ENCODE data around the gene CLDN20. TPM values are rescaled to one million over a fixed set of nuclear protein-coding genes. Genes with fewer than 3 reads are reported as not detected.
"Not testable (repeated sequence)": the region's sequence is repeated elsewhere in the genome, so short reads cannot be mapped to it uniquely, and the experiment has no call there.

CLDN20 gene
- total RNA-seq, 5 donors from 2014 or later (not counting 1 experiment from before 2014, with no cell fraction given), result not detected

GRCh38 chr6:155309150-155309549 is 45.3 kb downstream of the CLDN20 start:
- no peaks in the 10 kb centered on the region for H3K9me3 Mint-ChIP-seq
- H3K9me3 ChIP-seq, result no peaks in the 10 kb centered on the region
- DNase-seq, result no peak
- CTCF ChIA-PET, result no interaction called here
- H3K27ac Mint-ChIP-seq, result peak overlapping the region in 1 of 2 donors; percentile 29
- H3K4me3 ChIP-seq (ENCODE audit: control insufficient read depth in 1 of 2, extremely low read depth in 1 of 2, low read length in 1 of 2), result no peak overlapping the region
- H3K27me3 Mint-ChIP-seq, result no peaks in the 10 kb centered on the region
- no peak overlapping the region for H3K4me3 Mint-ChIP-seq
- H3K27ac ChIP-seq (ENCODE audit: low read length), result no peak overlapping the region
- peaks cover 35 to 55% (median 54%) of the 10 kb centered on the region in 3 donors for H3K4me1 Mint-ChIP-seq
- POLR2A ChIA-PET, result no interaction called here
- H3K36me3 ChIP-seq (ENCODE audit: control insufficient read depth in 2 of 2, extremely low read depth in 1 of 2, insufficient read depth in 1 of 2, low read length in 1 of 2), result peaks cover 0 to 20% of the 10 kb centered on the region in 2 donors
- ATAC-seq (replicated peaks in 1 of 4), result no peak
- H3K36me3 Mint-ChIP-seq, result peaks cover 32% of the 10 kb centered on the region
- no peaks in the 10 kb centered on the region for H3K27me3 ChIP-seq (replicated peaks in 1 of 2; ENCODE audit: control insufficient read depth in 2 of 2, extremely low read depth in 1 of 2, insufficient read depth in 2 of 2, low read length in 1 of 2)
- H3K4me1 ChIP-seq (ENCODE audit: control insufficient read depth in 1 of 2, extremely low read depth in 1 of 2, insufficient read depth in 2 of 2, low read length in 2 of 2), result peaks cover 0 to 4% of the 10 kb centered on the region in 2 experiments
- no CpG with 5 or more reads among the region's 4 CpGs for WGBS (ENCODE audit: insufficient coverage)

- no CpG with 5 or more reads among the region's 2 CpGs for WGBS (ENCODE audit: insufficient coverage)
- ChIA-PET POLR2A (interaction anchor here in 1 of 2 donors (0.6 kb wide), 1 partner anchor 9 kb away, joined by 3 read pairs; no protein-coding TSS in a partner anchor), CTCF (interaction anchor here in 1 of 2 donors (0.6 to 0.7 kb wide), 2 partner anchors 12 kb away, joined by 3 read pairs; no protein-coding TSS in a partner anchor)
- H3K27me3 ChIP-seq (replicated peaks in 1 of 2; ENCODE audit: control insufficient read depth in 2 of 2, extremely low read depth in 1 of 2, insufficient read depth in 2 of 2, low read length in 1 of 2), result no peaks in the 10 kb centered on the region
- Mint-ChIP-seq H3K36me3 (peaks cover 26% of the 10 kb centered on the region), H3K9me3 (no peaks in the 10 kb centered on the region), H3K4me3 (no peak overlapping the region), H3K27ac (peak overlapping the region; percentile 4 to 35), H3K4me1 (peaks cover 46 to 65% (median 62%) of the 10 kb centered on the region in 3 donors), H3K27me3 (no peaks in the 10 kb centered on the region)
- no peak for ATAC-seq (replicated peaks in 1 of 4)
- DNase-seq, result no peak
- H3K4me1 ChIP-seq (ENCODE audit: control insufficient read depth in 1 of 2, extremely low read depth in 1 of 2, insufficient read depth in 2 of 2, low read length in 2 of 2), result peaks cover 0 to 11% of the 10 kb centered on the region in 2 experiments
- no peak overlapping the region for H3K4me3 ChIP-seq (ENCODE audit: control insufficient read depth in 1 of 2, extremely low read depth in 1 of 2, low read length in 1 of 2)
- H3K36me3 ChIP-seq (ENCODE audit: control insufficient read depth in 2 of 2, extremely low read depth in 1 of 2, insufficient read depth in 1 of 2, low read length in 1 of 2), result peaks cover 0 to 20% of the 10 kb centered on the region in 2 donors
- no peak overlapping the region for H3K27ac ChIP-seq (ENCODE audit: low read length)
- H3K9me3 ChIP-seq, result no peaks in the 10 kb centered on the region
Measured at GRCh38 chr6:155310596-155310995, 46.8 kb downstream of the CLDN20 start.

- H3K4me3 ChIP-seq (ENCODE audit: control insufficient read depth in 1 of 2, extremely low read depth in 1 of 2, low read length in 1 of 2), result no peak overlapping the region
- Mint-ChIP-seq H3K36me3 (peaks cover 26% of the 10 kb centered on the region), H3K27ac (no peak overlapping the region), H3K9me3 (no peaks in the 10 kb centered on the region), H3K4me3 (no peak overlapping the region), H3K27me3 (no peaks in the 10 kb centered on the region), H3K4me1 (peaks cover 46 to 63% (median 62%) of the 10 kb centered on the region in 3 donors)
- ChIA-PET CTCF (interaction anchor here in 1 of 2 donors (0.7 kb wide), 1 partner anchor 11 kb away, joined by 3 read pairs; no protein-coding TSS in a partner anchor), POLR2A (interaction anchor here in 1 of 2 donors (0.6 kb wide), 1 partner anchor 8 kb away, joined by 3 read pairs; no protein-coding TSS in a partner anchor)
- H3K4me1 ChIP-seq (ENCODE audit: control insufficient read depth in 1 of 2, extremely low read depth in 1 of 2, insufficient read depth in 2 of 2, low read length in 2 of 2), result peaks cover 0 to 12% of the 10 kb centered on the region in 2 experiments
- no peak overlapping the region for H3K27ac ChIP-seq (ENCODE audit: low read length)
- peaks cover 0 to 20% of the 10 kb centered on the region in 2 donors for H3K36me3 ChIP-seq (ENCODE audit: control insufficient read depth in 2 of 2, extremely low read depth in 1 of 2, insufficient read depth in 1 of 2, low read length in 1 of 2)
- DNase-seq (no peak), ATAC-seq (replicated peaks in 1 of 4) (no peak)
- no CpG with 5 or more reads among the region's 6 CpGs for WGBS (ENCODE audit: insufficient coverage)
- H3K27me3 ChIP-seq (replicated peaks in 1 of 2; ENCODE audit: control insufficient read depth in 2 of 2, extremely low read depth in 1 of 2, insufficient read depth in 2 of 2, low read length in 1 of 2), result no peaks in the 10 kb centered on the region
- no peaks in the 10 kb centered on the region for H3K9me3 ChIP-seq
Measured at GRCh38 chr6:155311086-155311485, 47.3 kb downstream of the CLDN20 start.

- no peaks in the 10 kb centered on the region for H3K9me3 ChIP-seq
- no peak for DNase-seq
- no peak overlapping the region for H3K4me3 ChIP-seq (ENCODE audit: control insufficient read depth in 1 of 2, extremely low read depth in 1 of 2, low read length in 1 of 2)
- no peaks in the 10 kb centered on the region for H3K9me3 Mint-ChIP-seq
- H3K36me3 ChIP-seq (ENCODE audit: control insufficient read depth in 2 of 2, extremely low read depth in 1 of 2, insufficient read depth in 1 of 2, low read length in 1 of 2), result peaks cover 0 to 20% of the 10 kb centered on the region in 2 donors
- H3K27me3 Mint-ChIP-seq, result no peaks in the 10 kb centered on the region
- H3K4me3 Mint-ChIP-seq, result no peak overlapping the region
- H3K36me3 Mint-ChIP-seq, result peaks cover 21% of the 10 kb centered on the region
- no peaks in the 10 kb centered on the region for H3K27me3 ChIP-seq (replicated peaks in 1 of 2; ENCODE audit: control insufficient read depth in 2 of 2, extremely low read depth in 1 of 2, insufficient read depth in 2 of 2, low read length in 1 of 2)
- H3K4me1 ChIP-seq (ENCODE audit: control insufficient read depth in 1 of 2, extremely low read depth in 1 of 2, insufficient read depth in 2 of 2, low read length in 2 of 2), result peaks cover 0 to 12% of the 10 kb centered on the region in 2 experiments
- H3K27ac ChIP-seq (ENCODE audit: low read length), result no peak overlapping the region
- POLR2A ChIA-PET, result no interaction called here
- no peak for ATAC-seq (replicated peaks in 1 of 4)
- CTCF ChIA-PET, result interaction anchor here in 1 of 2 donors (0.6 kb wide), 1 partner anchor 506 kb away, joined by 4 read pairs; no protein-coding TSS in a partner anchor
- WGBS (ENCODE audit: insufficient coverage), result no CpG with 5 or more reads among the region's 2 CpGs
- H3K4me1 Mint-ChIP-seq, result peaks cover 46 to 64% (median 61%) of the 10 kb centered on the region in 3 donors
- H3K27ac Mint-ChIP-seq, result peak overlapping the region; percentile 9 to 16
Measured at GRCh38 chr6:155311583-155311982, 47.8 kb downstream of the CLDN20 start.

- 100% methylated on average over 2 of the region's 7 CpGs for WGBS (ENCODE audit: insufficient coverage)
- Mint-ChIP-seq H3K27ac (peak overlapping the region; percentile 74 to 96), H3K36me3 (peaks cover 12% of the 10 kb centered on the region), H3K4me3 (peak overlapping the region; percentile 95 to 98 (median 95)), H3K4me1 (peaks cover 35 to 56% (median 54%) of the 10 kb centered on the region in 3 donors)
- peak overlapping the region; percentile 78 for H3K27ac ChIP-seq (ENCODE audit: low read length)
- not testable (repeated sequence) for ATAC-seq (replicated peaks in 1 of 4); H3K27me3 ChIP-seq (replicated peaks in 1 of 2; ENCODE audit: control insufficient read depth in 2 of 2, extremely low read depth in 1 of 2, insufficient read depth in 2 of 2, low read length in 1 of 2); H3K27me3 Mint-ChIP-seq; H3K4me3 ChIP-seq (ENCODE audit: control insufficient read depth in 1 of 2, extremely low read depth in 1 of 2, low read length in 1 of 2); H3K9me3 Mint-ChIP-seq; DNase-seq; H3K9me3 ChIP-seq
- ChIA-PET POLR2A (interaction anchor here in 1 of 2 donors (0.6 kb wide), 1 partner anchor 105 kb away, joined by 4 read pairs; no protein-coding TSS in a partner anchor), CTCF (interaction anchor here in 1 of 2 donors (0.6 kb wide), 1 partner anchor 13 kb away, joined by 3 read pairs; no protein-coding TSS in a partner anchor)
- H3K36me3 ChIP-seq (ENCODE audit: control insufficient read depth in 2 of 2, extremely low read depth in 1 of 2, insufficient read depth in 1 of 2, low read length in 1 of 2), result peaks cover 0 to 16% of the 10 kb centered on the region in 2 donors
- H3K4me1 ChIP-seq (ENCODE audit: control insufficient read depth in 1 of 2, extremely low read depth in 1 of 2, insufficient read depth in 2 of 2, low read length in 2 of 2), result peaks cover 0 to 12% of the 10 kb centered on the region in 2 experiments
Measured at GRCh38 chr6:155312950-155313349, 49.1 kb downstream of the CLDN20 start.

GRCh38 chr6:155313602-155314091 is 49.8 kb downstream of the CLDN20 start:
- no peaks in the 10 kb centered on the region for H3K27me3 Mint-ChIP-seq
- H3K27ac ChIP-seq (ENCODE audit: low read length), result peak overlapping the region; percentile 78
- ATAC-seq (replicated peaks in 1 of 4), result peak; percentile 18 to 32 (median 24)

More at GRCh38 chr6:155313602-155314091, 49.8 kb downstream of the CLDN20 start:
- H3K27ac Mint-ChIP-seq, result peak overlapping the region; percentile 91 to 96
- WGBS (ENCODE audit: insufficient coverage), result 2% methylated on average over 5 of the region's 15 CpGs
- CTCF ChIA-PET, result no interaction called here
- H3K9me3 Mint-ChIP-seq, result no peaks in the 10 kb centered on the region
- Histone ChIP-seq H3K27me3 (replicated peaks in 1 of 2; ENCODE audit: control insufficient read depth in 2 of 2, extremely low read depth in 1 of 2, insufficient read depth in 2 of 2, low read length in 1 of 2) (no peaks in the 10 kb centered on the region), H3K4me1 (ENCODE audit: control insufficient read depth in 1 of 2, extremely low read depth in 1 of 2, insufficient read depth in 2 of 2, low read length in 2 of 2) (peaks cover 0 to 12% of the 10 kb centered on the region in 2 experiments), H3K9me3 (no peaks in the 10 kb centered on the region), H3K36me3 (ENCODE audit: control insufficient read depth in 2 of 2, extremely low read depth in 1 of 2, insufficient read depth in 1 of 2, low read length in 1 of 2) (peaks cover 0 to 12% of the 10 kb centered on the region in 2 donors), H3K4me3 (ENCODE audit: control insufficient read depth in 1 of 2, extremely low read depth in 1 of 2, low read length in 1 of 2) (peak overlapping the region; percentile 75 to 91)
- peaks cover 8% of the 10 kb centered on the region for H3K36me3 Mint-ChIP-seq
- peak in 5 of 35 experiments; percentile 12 to 46 (median 26) for DNase-seq
- POLR2A ChIA-PET, result interaction anchor here in 1 of 2 donors (0.6 kb wide), 1 partner anchor 9 kb away, joined by 3 read pairs; no protein-coding TSS in a partner anchor
- peaks cover 29 to 52% (median 49%) of the 10 kb centered on the region in 3 donors for H3K4me1 Mint-ChIP-seq
- H3K4me3 Mint-ChIP-seq, result peak overlapping the region; percentile 95 to 98 (median 95)
